ENCODE measurements around the gene USP11.

The USP11 gene

DNA sequence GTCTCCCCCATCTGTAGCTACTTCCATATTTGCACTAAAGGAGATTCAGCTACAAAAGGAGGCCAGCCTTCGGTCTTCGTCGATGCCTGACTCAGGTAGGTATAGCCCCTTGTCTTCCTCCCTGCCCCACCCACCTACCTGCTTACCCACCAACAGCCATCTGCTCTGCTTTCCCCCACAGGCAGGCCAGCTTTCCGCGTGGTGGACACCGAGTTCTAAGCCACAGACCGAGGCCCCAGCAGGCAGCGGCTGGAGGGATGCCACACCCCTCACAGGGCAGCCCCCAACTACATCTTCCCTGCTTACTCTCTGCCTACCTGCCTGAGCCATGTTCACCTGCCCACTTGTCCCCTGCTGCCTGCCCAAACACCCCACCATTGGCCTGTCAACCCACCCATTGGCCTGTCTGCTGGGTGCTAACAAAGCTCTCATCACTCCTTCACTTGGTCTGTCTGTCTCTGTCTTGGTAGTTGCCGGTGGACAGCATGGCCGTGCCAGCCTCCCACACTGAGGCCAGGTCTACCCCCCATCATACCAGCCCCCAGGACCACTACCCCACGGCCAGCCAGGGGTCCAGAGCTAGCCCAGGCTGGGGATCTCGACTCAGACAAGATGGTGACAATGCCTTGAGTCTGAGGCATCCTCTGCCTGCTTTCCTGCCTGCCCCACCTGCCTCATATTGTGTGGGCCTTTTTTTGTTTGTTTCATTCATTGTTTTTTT lies 4.1 kb upstream of the USP11 start:
- Mint-ChIP-seq H3K9me3 (no peaks in the 10 kb centered on the region), H3K4me3 (no peak overlapping the region), H3K27me3 (no peaks in the 10 kb centered on the region), H3K4me1 (no peaks in the 10 kb centered on the region), H3K27ac (no peak overlapping the region), H3K36me3 (peaks cover 44% of the 10 kb centered on the region)
- ATAC-seq, result no peak

- Mint-ChIP-seq H3K4me3 (no peak overlapping the region), H3K4me1 (no peaks in the 10 kb centered on the region), H3K27ac (no peak overlapping the region), H3K9me3 (no peaks in the 10 kb centered on the region), H3K36me3 (peaks cover 39% of the 10 kb centered on the region), H3K27me3 (no peaks in the 10 kb centered on the region)
- ATAC-seq, result no peak
Observed at GRCh38 chrX:47229427-47229826, 3.4 kb upstream of the USP11 start.

DNA sequence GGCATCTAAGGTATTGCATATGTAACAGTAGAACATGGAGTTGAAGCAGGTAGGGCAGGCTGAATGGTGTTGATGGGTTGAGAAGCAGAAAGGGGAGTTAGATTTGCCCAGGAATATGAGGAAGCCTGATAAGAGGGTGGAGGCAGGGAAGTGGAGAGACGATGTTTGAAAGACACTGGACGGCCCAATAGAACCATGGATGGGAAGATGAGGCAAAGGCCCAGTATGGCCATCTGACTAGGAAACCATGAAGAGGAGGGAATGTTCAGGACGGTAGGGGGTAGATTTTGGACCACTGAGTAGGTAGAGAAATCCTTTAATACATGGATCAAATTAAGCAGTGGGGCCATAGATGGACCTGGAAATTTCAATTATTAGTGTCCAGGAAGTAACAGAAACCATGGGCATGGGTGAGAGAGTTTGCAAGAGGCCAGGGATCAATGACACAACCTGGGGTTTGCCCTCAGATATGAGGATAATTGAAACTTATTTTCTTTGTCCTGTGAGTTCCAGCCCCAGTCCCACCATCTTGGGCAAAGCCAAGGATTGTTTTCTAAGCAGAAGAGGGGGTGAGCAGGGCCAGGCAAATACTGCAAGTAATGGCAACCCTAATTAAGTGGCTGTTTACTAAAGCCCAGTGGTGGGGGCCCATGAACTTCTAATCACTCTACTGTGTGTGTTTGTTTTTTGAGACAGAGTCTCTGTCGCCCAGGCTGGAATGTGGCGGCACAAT lies 2.5 kb upstream of the USP11 start:
- Mint-ChIP-seq H3K27me3 (no peaks in the 10 kb centered on the region), H3K27ac (no peak overlapping the region), H3K4me1 (peaks cover 2% of the 10 kb centered on the region), H3K4me3 (no peak overlapping the region), H3K9me3 (no peaks in the 10 kb centered on the region), H3K36me3 (peaks cover 41% of the 10 kb centered on the region)
- no peak for ATAC-seq

DNA sequence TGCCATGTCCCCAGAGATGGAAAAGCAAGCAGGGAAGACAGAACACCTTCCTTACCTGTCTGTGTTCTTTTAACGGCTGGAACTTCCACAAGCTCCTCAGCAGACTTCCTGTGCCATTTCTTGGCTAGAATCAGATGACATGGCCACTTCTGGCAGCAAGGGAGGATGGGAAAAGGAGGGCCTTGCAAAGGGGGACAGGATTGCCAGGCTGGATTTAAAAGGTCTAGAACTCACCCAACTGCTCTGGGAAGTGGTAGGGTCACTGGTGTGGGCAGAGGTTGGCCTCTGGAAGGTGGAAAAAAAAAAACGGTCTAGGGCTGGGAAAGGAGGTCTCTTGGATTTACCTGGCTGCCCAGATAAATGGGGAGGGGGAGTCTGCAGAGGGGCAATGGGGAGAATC lies 1.6 kb upstream of the USP11 start:
- H3K27me3 Mint-ChIP-seq, result no peaks in the 10 kb centered on the region
- H3K36me3 Mint-ChIP-seq, result peaks cover 39% of the 10 kb centered on the region
- H3K4me3 Mint-ChIP-seq, result peak overlapping the region; percentile 18

GRCh38 chrX:47232197-47232802 lies 509 bp upstream of the USP11 start:
- Mint-ChIP-seq H3K27me3 (no peaks in the 10 kb centered on the region), H3K36me3 (peaks cover 30% of the 10 kb centered on the region), H3K9me3 (no peaks in the 10 kb centered on the region), H3K4me3 (peak overlapping the region; percentile 89), H3K27ac (peak overlapping the region; percentile 99), H3K4me1 (peaks cover 8% of the 10 kb centered on the region)
- ATAC-seq, result no peak

More for the DNA sequence above, 1.6 kb upstream of the USP11 start:
- peaks cover 8% of the 10 kb centered on the region for H3K4me1 Mint-ChIP-seq
- peak overlapping the region; percentile 99 for H3K27ac Mint-ChIP-seq
- no peaks in the 10 kb centered on the region for H3K9me3 Mint-ChIP-seq
- ATAC-seq, result no peak

- no peaks in the 10 kb centered on the region for H3K27me3 Mint-ChIP-seq
- H3K9me3 Mint-ChIP-seq, result no peaks in the 10 kb centered on the region
- peaks cover 24% of the 10 kb centered on the region for H3K36me3 Mint-ChIP-seq
- ATAC-seq, result peak; percentile 94
- H3K4me3 Mint-ChIP-seq, result peak overlapping the region; percentile 89
- H3K27ac Mint-ChIP-seq, result peak overlapping the region; percentile 99
- H3K4me1 Mint-ChIP-seq, result peaks cover 8% of the 10 kb centered on the region
Observed at GRCh38 chrX:47233333-47234113, 714 bp downstream of the USP11 start.

DNA sequence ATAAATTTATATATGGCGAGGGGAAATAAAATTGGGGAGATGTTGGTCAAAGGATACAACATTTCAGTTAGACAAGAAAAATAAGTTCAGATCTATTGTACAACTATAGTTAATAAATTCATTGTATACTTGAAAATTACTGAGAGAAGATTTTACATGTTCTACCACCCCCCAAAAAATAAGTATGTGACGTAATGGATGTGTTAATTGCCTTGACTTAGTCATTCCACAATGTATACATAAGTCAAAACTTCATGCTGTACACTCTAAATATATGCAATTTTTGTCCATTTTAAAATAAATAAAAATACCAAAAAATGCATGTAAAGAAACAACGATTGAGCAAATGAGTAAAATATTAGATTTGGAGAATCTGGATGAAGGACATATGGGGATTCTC lies 1.8 kb downstream of the USP11 start:
- Mint-ChIP-seq H3K4me3 (no peak overlapping the region), H3K4me1 (peaks cover 8% of the 10 kb centered on the region), H3K27me3 (no peaks in the 10 kb centered on the region), H3K36me3 (peaks cover 14% of the 10 kb centered on the region), H3K9me3 (no peaks in the 10 kb centered on the region), H3K27ac (peak overlapping the region; percentile 99)
- ATAC-seq, result no peak

GRCh38 chrX:47235691-47236103 lies 2.9 kb downstream of the USP11 start:
- H3K27me3 Mint-ChIP-seq, result no peaks in the 10 kb centered on the region
- H3K4me3 Mint-ChIP-seq, result no peak overlapping the region
- H3K9me3 Mint-ChIP-seq, result no peaks in the 10 kb centered on the region

GRCh38 chrX:47239199-47239598 lies 6.4 kb downstream of the USP11 start:
- no peak for ATAC-seq
- H3K27me3 Mint-ChIP-seq, result no peaks in the 10 kb centered on the region
- H3K36me3 Mint-ChIP-seq, result peaks cover 29% of the 10 kb centered on the region
- no peaks in the 10 kb centered on the region for H3K9me3 Mint-ChIP-seq
- H3K4me3 Mint-ChIP-seq, result no peak overlapping the region
- no peak overlapping the region for H3K27ac Mint-ChIP-seq
- H3K4me1 Mint-ChIP-seq, result peaks cover 8% of the 10 kb centered on the region

More at GRCh38 chrX:47235691-47236103, 2.9 kb downstream of the USP11 start:
- peaks cover 8% of the 10 kb centered on the region for H3K4me1 Mint-ChIP-seq
- peak overlapping the region; percentile 47 for H3K27ac Mint-ChIP-seq
- no peak for ATAC-seq
- peaks cover 6% of the 10 kb centered on the region for H3K36me3 Mint-ChIP-seq

GRCh38 chrX:47239898-47240545 lies 7.2 kb downstream of the USP11 start:
- Mint-ChIP-seq H3K4me3 (no peak overlapping the region), H3K27me3 (no peaks in the 10 kb centered on the region), H3K4me1 (peaks cover 8% of the 10 kb centered on the region), H3K27ac (no peak overlapping the region), H3K9me3 (no peaks in the 10 kb centered on the region), H3K36me3 (peaks cover 32% of the 10 kb centered on the region)
- ATAC-seq, result no peak

DNA sequence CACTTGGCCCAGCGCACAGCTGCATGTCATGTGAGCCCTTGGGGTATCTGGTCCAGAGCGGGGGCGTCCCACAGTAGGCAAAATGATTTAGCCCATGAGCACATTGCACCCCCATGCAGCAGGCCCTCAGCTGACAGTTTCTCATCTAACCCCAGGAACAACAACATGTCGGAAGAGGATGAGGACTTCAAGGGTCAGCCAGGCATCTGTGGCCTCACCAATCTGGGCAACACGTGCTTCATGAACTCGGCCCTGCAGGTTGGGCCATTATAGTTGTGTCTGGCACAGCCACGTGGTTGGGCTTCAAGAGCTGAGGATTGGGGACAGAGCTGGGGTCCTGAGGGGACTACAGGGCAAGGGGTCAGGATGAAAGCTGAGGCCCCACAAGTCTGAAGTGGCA lies 7.8 kb downstream of the USP11 start:
- Mint-ChIP-seq H3K27me3 (no peaks in the 10 kb centered on the region), H3K4me1 (peaks cover 3% of the 10 kb centered on the region), H3K4me3 (no peak overlapping the region), H3K27ac (no peak overlapping the region), H3K9me3 (no peaks in the 10 kb centered on the region), H3K36me3 (peaks cover 28% of the 10 kb centered on the region)
- no peak for ATAC-seq

GRCh38 chrX:47241201-47242011 lies 8.6 kb downstream of the USP11 start:
- no peak for ATAC-seq
- H3K27ac Mint-ChIP-seq, result no peak overlapping the region
- peaks cover 35% of the 10 kb centered on the region for H3K36me3 Mint-ChIP-seq
- H3K4me3 Mint-ChIP-seq, result no peak overlapping the region
- H3K27me3 Mint-ChIP-seq, result no peaks in the 10 kb centered on the region
- no peaks in the 10 kb centered on the region for H3K4me1 Mint-ChIP-seq
- H3K9me3 Mint-ChIP-seq, result no peaks in the 10 kb centered on the region

DNA sequence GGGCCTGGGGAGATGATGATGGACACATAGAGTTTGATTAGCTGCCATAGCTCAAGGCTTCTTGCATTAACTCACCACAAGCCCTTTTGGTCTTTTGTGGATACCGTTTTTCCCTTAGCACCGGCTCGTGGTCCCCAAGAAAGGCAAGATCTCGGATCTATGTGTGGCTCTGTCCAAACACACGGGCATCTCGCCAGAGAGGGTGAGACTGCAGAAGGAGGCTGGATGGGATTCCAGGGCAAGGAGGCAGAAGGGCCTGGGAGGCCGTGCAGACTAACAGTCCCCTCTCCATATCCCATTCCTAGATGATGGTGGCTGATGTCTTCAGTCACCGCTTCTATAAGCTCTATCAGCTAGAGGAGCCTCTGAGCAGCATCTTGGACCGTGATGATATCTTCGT lies 9.5 kb downstream of the USP11 start:
- no peak overlapping the region for H3K27ac Mint-ChIP-seq
- no peaks in the 10 kb centered on the region for H3K27me3 Mint-ChIP-seq
- H3K36me3 Mint-ChIP-seq, result peaks cover 36% of the 10 kb centered on the region
- H3K9me3 Mint-ChIP-seq, result no peaks in the 10 kb centered on the region
- no peaks in the 10 kb centered on the region for H3K4me1 Mint-ChIP-seq
- no peak overlapping the region for H3K4me3 Mint-ChIP-seq
- ATAC-seq, result no peak

DNA sequence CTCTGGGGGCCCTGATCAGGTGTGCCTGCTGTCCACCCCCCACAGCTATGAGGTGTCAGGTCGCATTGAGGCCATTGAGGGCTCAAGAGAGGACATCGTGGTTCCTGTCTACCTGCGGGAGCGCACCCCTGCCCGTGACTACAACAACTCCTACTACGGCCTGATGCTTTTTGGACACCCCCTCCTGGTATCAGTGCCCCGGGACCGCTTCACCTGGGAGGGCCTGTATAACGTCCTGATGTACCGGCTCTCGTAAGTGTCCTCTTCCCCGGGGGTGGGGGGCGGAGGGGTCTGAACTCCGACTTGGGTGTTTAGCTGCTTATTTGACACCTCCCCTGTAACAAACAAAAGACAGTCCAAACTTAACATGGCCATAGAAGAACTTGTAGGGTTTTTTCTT lies 10.5 kb downstream of the USP11 start:
- H3K27me3 Mint-ChIP-seq, result no peaks in the 10 kb centered on the region
- H3K36me3 Mint-ChIP-seq, result peaks cover 42% of the 10 kb centered on the region
- no peak overlapping the region for H3K4me3 Mint-ChIP-seq
- no peaks in the 10 kb centered on the region for H3K4me1 Mint-ChIP-seq
- ATAC-seq, result no peak
- H3K9me3 Mint-ChIP-seq, result no peaks in the 10 kb centered on the region
- H3K27ac Mint-ChIP-seq, result no peak overlapping the region
